HUES48 (cell line): ENCODE results near the gene CITED1.

Source experiments
- H3K27ac ChIP-seq: one replicate; pipeline ENCODE4 v1.7.0; 2013; ENCODE audit warnings: low read depth, low read length, inconsistent platforms
- H3K27me3 ChIP-seq: 2 replicates; pipeline ENCODE4 v1.6.1; 2013; ENCODE audit warnings: mild to moderate bottlenecking, low read length; ENCODE audit not compliant: control insufficient read depth, insufficient read depth
- H3K36me3 ChIP-seq: 2 replicates; pipeline ENCODE4 v1.6.1; 2013; ENCODE audit warnings: low read length; ENCODE audit not compliant: control insufficient read depth, insufficient read depth
- H3K4me1 ChIP-seq: 2 replicates; pipeline ENCODE4 v1.6.1; 2013; ENCODE audit warnings: mild to moderate bottlenecking, low read length; ENCODE audit not compliant: control insufficient read depth, insufficient read depth
- H3K4me3 ChIP-seq: 2 replicates; pipeline ENCODE4 v1.5.1; 2013; ENCODE audit warnings: mild to moderate bottlenecking, low read depth, low read length
- H3K9ac ChIP-seq: 2 replicates; pipeline ENCODE4 v1.6.1; 2013; ENCODE audit warnings: mild to moderate bottlenecking, low read depth, low read length, moderate library complexity
- H3K9me3 ChIP-seq: 2 replicates; pipeline ENCODE4 v1.6.1; 2013; ENCODE audit warnings: low read length; ENCODE audit not compliant: control insufficient read depth, insufficient read depth

CITED1 gene

GRCh38 chrX:72294497-72294896, 11.2 kb downstream of the CITED1 start:
- peaks cover 7% of the 10 kb centered on the region; the same call in 1 of the 2 replicates for H3K9me3 ChIP-seq
- no peak overlapping the region for H3K9ac ChIP-seq
- no peaks in the 10 kb centered on the region for H3K36me3 ChIP-seq
- H3K27ac ChIP-seq: no peak overlapping the region
- H3K27me3 ChIP-seq: 0 out of 2 replicates have a peak, but pooled peaks cover 5% of the 10 kb centered on the region
- no peaks in the 10 kb centered on the region for H3K4me1 ChIP-seq
- no peak overlapping the region for H3K4me3 ChIP-seq

GRCh38 chrX:72282302-72282701, 23.4 kb downstream of the CITED1 start:
- Histone ChIP-seq H3K4me1 (no peaks in the 10 kb centered on the region), H3K9me3 (peaks cover 4% of the 10 kb centered on the region; the same call in 1 of the 2 replicates), H3K27ac (no peak overlapping the region), H3K4me3 (no peak overlapping the region), H3K36me3 (no peaks in the 10 kb centered on the region), H3K27me3 (no peaks in the 10 kb centered on the region), H3K9ac (no peak overlapping the region)

GRCh38 chrX:72280321-72280845, 25.3 kb downstream of the CITED1 start:
- H3K9ac ChIP-seq: no peak overlapping the region
- H3K4me1 ChIP-seq: peaks cover 6% of the 10 kb centered on the region
- H3K9me3 ChIP-seq: peaks cover 4% of the 10 kb centered on the region; the same call in 1 of the 2 replicates
- peaks cover 10% of the 10 kb centered on the region for H3K36me3 ChIP-seq
- H3K27ac ChIP-seq: no peak overlapping the region
- no peaks in the 10 kb centered on the region for H3K27me3 ChIP-seq
- H3K4me3 ChIP-seq: no peak overlapping the region

GRCh38 chrX:72276478-72276953, 29.2 kb downstream of the CITED1 start:
- H3K36me3 ChIP-seq: peaks cover 49% of the 10 kb centered on the region
- peak overlapping the region; percentile 96 for H3K4me3 ChIP-seq
- peaks cover 7% of the 10 kb centered on the region for H3K4me1 ChIP-seq
- H3K9ac ChIP-seq: peak overlapping the region; percentile 97
- H3K27ac ChIP-seq: peak overlapping the region; percentile 88
- H3K9me3 ChIP-seq: no peaks in the 10 kb centered on the region
- H3K27me3 ChIP-seq: no peaks in the 10 kb centered on the region

GRCh38 chrX:72274526-72274925, 31.2 kb downstream of the CITED1 start:
- Histone ChIP-seq H3K4me1 (peaks cover 7% of the 10 kb centered on the region), H3K4me3 (peak overlapping the region; percentile 96), H3K9ac (no peak overlapping the region), H3K27ac (no peak overlapping the region), H3K27me3 (no peaks in the 10 kb centered on the region), H3K36me3 (peaks cover 69% of the 10 kb centered on the region), H3K9me3 (no peaks in the 10 kb centered on the region)

- no peaks in the 10 kb centered on the region for H3K9me3 ChIP-seq
- H3K27me3 ChIP-seq: no peaks in the 10 kb centered on the region
- H3K4me3 ChIP-seq: no peak overlapping the region
- no peak overlapping the region for H3K27ac ChIP-seq
- peaks cover 7% of the 10 kb centered on the region for H3K4me1 ChIP-seq
- no peak overlapping the region for H3K9ac ChIP-seq
- peaks cover 76% of the 10 kb centered on the region for H3K36me3 ChIP-seq
Observed at GRCh38 chrX:72273718-72274117, 32.0 kb downstream of the CITED1 start.

- Histone ChIP-seq H3K4me1 (peaks cover 7% of the 10 kb centered on the region), H3K9ac (no peak overlapping the region), H3K9me3 (no peaks in the 10 kb centered on the region), H3K4me3 (no peak overlapping the region), H3K27ac (no peak overlapping the region), H3K27me3 (no peaks in the 10 kb centered on the region), H3K36me3 (peaks cover 85% of the 10 kb centered on the region)
Observed at GRCh38 chrX:72272868-72273267, 32.8 kb downstream of the CITED1 start.

- H3K27me3 ChIP-seq: no peaks in the 10 kb centered on the region
- H3K4me3 ChIP-seq: no peak overlapping the region
- peaks cover 7% of the 10 kb centered on the region for H3K4me1 ChIP-seq
- H3K27ac ChIP-seq: no peak overlapping the region
- no peak overlapping the region for H3K9ac ChIP-seq
- H3K36me3 ChIP-seq: peaks cover 91% of the 10 kb centered on the region
- no peaks in the 10 kb centered on the region for H3K9me3 ChIP-seq
Observed at GRCh38 chrX:72271812-72272211, 33.9 kb downstream of the CITED1 start.

GRCh38 chrX:72271091-72271788, 34.5 kb downstream of the CITED1 start:
- peaks cover 89% of the 10 kb centered on the region for H3K36me3 ChIP-seq
- H3K9me3 ChIP-seq: no peaks in the 10 kb centered on the region
- H3K27ac ChIP-seq: no peak overlapping the region
- H3K27me3 ChIP-seq: no peaks in the 10 kb centered on the region
- no peak overlapping the region for H3K9ac ChIP-seq
- no peak overlapping the region for H3K4me3 ChIP-seq
- H3K4me1 ChIP-seq: peaks cover 7% of the 10 kb centered on the region

- Histone ChIP-seq H3K27ac (peak overlapping the region; percentile 26), H3K4me1 (peaks cover 1% of the 10 kb centered on the region; the same call in 1 of the 2 replicates), H3K27me3 (no peaks in the 10 kb centered on the region), H3K36me3 (peaks cover 81% of the 10 kb centered on the region), H3K9ac (no peak overlapping the region), H3K4me3 (no peak overlapping the region), H3K9me3 (0 out of 2 replicates have a peak, but pooled peaks cover 1% of the 10 kb centered on the region)
Observed at GRCh38 chrX:72270316-72270866, 35.3 kb downstream of the CITED1 start.

GRCh38 chrX:72269671-72270251, 36.0 kb downstream of the CITED1 start:
- no peak overlapping the region for H3K9ac ChIP-seq
- no peaks in the 10 kb centered on the region for H3K4me1 ChIP-seq

More at GRCh38 chrX:72269671-72270251, 36.0 kb downstream of the CITED1 start:
- Histone ChIP-seq H3K4me3 (no peak overlapping the region), H3K27me3 (no peaks in the 10 kb centered on the region), H3K36me3 (peaks cover 75% of the 10 kb centered on the region), H3K9me3 (0 out of 2 replicates have a peak, but pooled peaks cover 2% of the 10 kb centered on the region), H3K27ac (peak overlapping the region; percentile 42)
